Spleen (tissue), 7 donors: ENCODE results near the gene HSH2D.

ENCODE experiments used
- CTCF ChIP-seq, 11 experiments: fragments of 200-600 bp in 7 of 11; fragments of 450-650 bp in 4 of 11; sonication (generic) in 4 of 11; IDR thresholded peaks in 8 of 11; conservative IDR thresholded peaks in 3 of 11; 1 replicate in 7 of 11; 2 replicates in 4 of 11; pipeline versions ENCODE4 v1.4.0 to v1.8.0; 2016 to 2021; ENCODE audit warnings: antibody characterized with exemption in 11 of 11, inconsistent platforms in 4 of 11, mild to moderate bottlenecking in 1 of 11
- POLR2A ChIP-seq, 3 donors: fragments of 450-650 bp; IDR thresholded peaks; one replicate each; pipeline ENCODE4 v1.5.1; 2017; ENCODE audit warnings: antibody characterized with exemption in 3 of 3, mild to moderate bottlenecking in 1 of 3
- POLR2AphosphoS5 ChIP-seq, 3 donors: sonication (generic); formaldehyde crosslinking; IDR thresholded peaks; one replicate each; pipeline ENCODE4 v1.5.1; 2017; ENCODE audit warnings: antibody characterized with exemption in 3 of 3
- donor health status: DM: no; HTN: no; CAD: no; lungs with moderate emphysema.
- donor health status: DM: no; HTN: no; CAD: no.
- donor health status: DM: no; HTN: no; CAD: no.

- TF ChIP-seq POLR2A (IDR thresholded peaks at IDR 0.05) (no peak), CTCF (IDR thresholded peaks at IDR 0.05 in 8 of 11, conservative IDR thresholded peaks at IDR 0.05 in 3 of 11) (no peak), POLR2AphosphoS5 (IDR thresholded peaks at IDR 0.05) (no peak)
These were observed 27.4 kb upstream of the HSH2D start for GRCh38 chr19:16116067-16116466.
